Chondrocyte (in vitro differentiated cells): ENCODE results near the gene LYAR. TPM values are rescaled to one million over a fixed set of nuclear protein-coding genes. Genes with fewer than 3 reads are reported as not detected.
A peak's percentile ranks its signal among the peaks of the same experiment; 100 is the strongest.
"Not testable (repeated sequence)": the region's sequence is repeated elsewhere in the genome, so short reads cannot be mapped to it uniquely, and the experiment has no call there.

ENCODE experiments used
- DNase-seq: peaks from one replicate; pipeline ENCODE4 v3.0.0; 2021; ENCODE audit warnings: mixed read lengths, low spot score
- H3K27ac Mint-ChIP-seq: one replicate; pipeline ENCODE4 v1.8.0; 2021; ENCODE audit warnings: mild to moderate bottlenecking, moderate library complexity, mixed read lengths; ENCODE audit not compliant: unreplicated experiment
- H3K27me3 Mint-ChIP-seq: 2 replicates; pipeline ENCODE4 v1.8.0; 2021; ENCODE audit warnings: low read depth, mixed read lengths
- H3K36me3 Mint-ChIP-seq: 2 replicates; pipeline ENCODE4 v1.8.0; 2021; ENCODE audit warnings: low read depth, mixed read lengths
- H3K4me1 Mint-ChIP-seq: 2 replicates; pipeline ENCODE4 v1.8.0; 2021; ENCODE audit warnings: low read depth, mild to moderate bottlenecking, mixed read lengths
- H3K4me3 Mint-ChIP-seq: one replicate; pipeline ENCODE4 v1.8.0; 2021; ENCODE audit warnings: mild to moderate bottlenecking, moderate library complexity, mixed read lengths; ENCODE audit not compliant: unreplicated experiment
- H3K9me3 Mint-ChIP-seq: 2 replicates; pipeline ENCODE4 v1.8.0; 2021; ENCODE audit warnings: low read depth, mixed read lengths
- total RNA-seq: library from RNA; stranded (reverse); gene quantifications from 3 replicates; pipeline ENCODE4 v1.2.1, GENCODE V29; 2021
- TF ChIP-seq, protein P1 (sequence below): fragments of 200-600 bp; sonication (generic); IDR thresholded peaks from 2 replicates; pipeline ENCODE4 v1.5.0; 2021; ENCODE audit warnings: antibody characterized with exemption, mild to moderate bottlenecking, moderate library complexity

The LYAR gene
- total RNA-seq, 1 donor from 2014 or later = 6.6 TPM

DNA sequence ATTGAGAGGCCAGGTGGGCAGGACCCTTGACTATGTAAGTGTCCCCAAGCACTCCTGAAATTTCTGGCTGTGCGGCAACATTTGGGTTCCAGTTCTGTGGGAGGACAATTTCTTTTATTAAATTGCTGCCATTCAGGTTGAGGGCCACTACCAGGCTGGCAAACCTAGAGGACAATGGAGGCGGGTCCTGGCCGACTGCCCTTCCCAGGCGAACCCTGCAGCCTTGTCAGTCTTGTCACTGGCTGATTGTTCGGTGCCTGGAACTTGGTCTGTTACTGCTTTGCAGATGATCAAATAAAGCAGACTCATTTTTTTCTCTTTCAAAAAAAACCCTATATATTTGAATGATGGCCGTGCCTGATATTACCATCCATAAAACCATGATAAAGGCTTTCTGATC, 35.3 kb downstream of the LYAR start:
- Mint-ChIP-seq H3K36me3 (no peaks in the 10 kb centered on the region), H3K4me1 (peaks cover 2% of the 10 kb centered on the region), H3K9me3 (no peaks in the 10 kb centered on the region), H3K4me3 (no peak overlapping the region), H3K27me3 (peaks cover 15% of the 10 kb centered on the region), H3K27ac (no peak overlapping the region)
- DNase-seq = no peak
- TF ChIP-seq, protein P1, sequence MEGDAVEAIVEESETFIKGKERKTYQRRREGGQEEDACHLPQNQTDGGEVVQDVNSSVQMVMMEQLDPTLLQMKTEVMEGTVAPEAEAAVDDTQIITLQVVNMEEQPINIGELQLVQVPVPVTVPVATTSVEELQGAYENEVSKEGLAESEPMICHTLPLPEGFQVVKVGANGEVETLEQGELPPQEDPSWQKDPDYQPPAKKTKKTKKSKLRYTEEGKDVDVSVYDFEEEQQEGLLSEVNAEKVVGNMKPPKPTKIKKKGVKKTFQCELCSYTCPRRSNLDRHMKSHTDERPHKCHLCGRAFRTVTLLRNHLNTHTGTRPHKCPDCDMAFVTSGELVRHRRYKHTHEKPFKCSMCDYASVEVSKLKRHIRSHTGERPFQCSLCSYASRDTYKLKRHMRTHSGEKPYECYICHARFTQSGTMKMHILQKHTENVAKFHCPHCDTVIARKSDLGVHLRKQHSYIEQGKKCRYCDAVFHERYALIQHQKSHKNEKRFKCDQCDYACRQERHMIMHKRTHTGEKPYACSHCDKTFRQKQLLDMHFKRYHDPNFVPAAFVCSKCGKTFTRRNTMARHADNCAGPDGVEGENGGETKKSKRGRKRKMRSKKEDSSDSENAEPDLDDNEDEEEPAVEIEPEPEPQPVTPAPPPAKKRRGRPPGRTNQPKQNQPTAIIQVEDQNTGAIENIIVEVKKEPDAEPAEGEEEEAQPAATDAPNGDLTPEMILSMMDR = no peak

DNA sequence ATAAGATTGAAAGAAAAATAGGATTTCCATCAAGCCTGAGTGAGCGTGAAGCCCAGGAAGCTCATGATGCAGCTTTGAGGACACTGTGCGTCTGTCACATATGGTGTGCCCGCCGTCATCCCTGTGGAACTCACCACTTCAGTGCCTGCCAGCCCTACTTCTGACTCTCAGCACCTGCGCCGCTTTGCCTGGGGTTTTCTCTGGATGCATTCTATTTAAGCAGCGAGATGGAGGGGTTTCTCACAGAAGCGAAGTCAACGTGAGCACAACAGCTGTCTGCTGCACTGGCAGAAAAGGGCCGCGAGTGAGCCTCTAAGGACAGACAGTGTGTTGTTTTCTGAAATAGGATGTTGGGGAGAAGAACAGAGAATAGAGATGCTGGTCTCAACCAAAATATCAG, 35.8 kb downstream of the LYAR start:
- no peaks in the 10 kb centered on the region for H3K9me3 Mint-ChIP-seq
- no peak for DNase-seq
- H3K27me3 Mint-ChIP-seq = peaks cover 15% of the 10 kb centered on the region
- no peaks in the 10 kb centered on the region for H3K36me3 Mint-ChIP-seq
- H3K4me1 Mint-ChIP-seq = peaks cover 3% of the 10 kb centered on the region
- TF ChIP-seq, protein P1 = no peak
- H3K4me3 Mint-ChIP-seq = no peak overlapping the region
- no peak overlapping the region for H3K27ac Mint-ChIP-seq

DNA sequence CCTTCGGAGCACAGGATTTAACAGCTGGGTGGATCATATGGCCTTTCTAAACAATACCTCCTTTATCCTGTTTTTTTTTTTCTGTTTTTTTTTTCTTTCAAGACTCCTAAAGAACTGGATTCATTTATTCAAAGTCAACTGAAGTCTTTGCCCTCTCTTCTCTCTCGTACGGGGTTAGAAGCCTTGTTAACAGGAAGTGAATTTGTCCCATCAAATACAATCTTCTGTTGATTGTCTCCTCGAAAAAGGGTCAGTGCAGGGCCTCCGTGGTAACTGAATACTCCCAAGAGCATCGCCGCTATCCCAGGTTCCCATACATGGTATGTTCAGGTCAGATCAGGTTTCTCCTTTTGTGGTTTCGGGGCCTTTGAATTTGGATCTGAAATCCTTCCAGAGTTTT, 40.1 kb downstream of the LYAR start:
- Mint-ChIP-seq H3K4me1 (peaks cover 26% of the 10 kb centered on the region), H3K27ac (no peak overlapping the region), H3K4me3 (no peak overlapping the region), H3K36me3 (peaks cover 6% of the 10 kb centered on the region), H3K27me3 (peaks cover 5% of the 10 kb centered on the region), H3K9me3 (no peaks in the 10 kb centered on the region)
- TF ChIP-seq, protein P1 = no peak
- no peak for DNase-seq

DNA sequence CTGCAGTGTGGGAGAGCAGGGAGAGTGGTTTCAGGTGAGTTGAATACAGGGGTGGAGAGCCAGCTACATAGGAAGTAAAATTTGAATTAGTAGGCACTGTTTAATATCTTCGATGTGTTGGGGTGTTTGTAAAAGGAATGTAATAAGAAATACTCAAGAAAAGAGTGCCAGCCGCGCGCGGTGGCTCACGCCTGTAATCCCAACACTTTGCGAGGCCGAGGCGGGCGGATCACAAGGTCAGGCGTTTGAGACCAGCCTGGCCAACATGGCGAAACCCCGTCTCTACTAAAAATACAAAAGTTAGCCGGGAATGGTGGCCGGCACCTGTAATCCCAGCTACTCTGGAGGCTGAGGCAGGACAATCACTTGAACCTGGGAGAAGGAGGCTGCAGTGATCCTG, 40.6 kb downstream of the LYAR start:
- DNase-seq, H3K9me3 Mint-ChIP-seq, H3K27ac Mint-ChIP-seq, H3K4me3 Mint-ChIP-seq, H3K27me3 Mint-ChIP-seq, H3K36me3 Mint-ChIP-seq: not testable (repeated sequence)
- peaks cover 26% of the 10 kb centered on the region for H3K4me1 Mint-ChIP-seq

DNA sequence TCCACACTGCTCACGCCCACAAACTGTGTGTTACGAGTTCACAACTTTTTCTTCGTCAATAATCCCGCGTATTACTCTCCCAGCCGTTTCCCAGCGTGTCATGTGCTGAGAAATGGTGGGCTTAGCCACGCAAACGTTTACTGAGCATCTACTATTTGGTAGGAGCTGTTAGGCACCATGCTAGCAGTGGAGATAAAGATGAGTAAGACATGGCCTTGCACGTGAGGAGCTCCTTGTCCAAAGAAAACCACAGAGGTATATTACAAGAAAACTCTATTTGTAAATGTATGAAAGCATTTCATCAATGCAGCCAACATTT, 41.1 kb downstream of the LYAR start:
- no peak for DNase-seq
- TF ChIP-seq, protein P1 = no peak
- Mint-ChIP-seq H3K27me3 (no peaks in the 10 kb centered on the region), H3K4me3 (peak overlapping the region; percentile 88), H3K27ac (peak overlapping the region; percentile 99), H3K4me1 (peaks cover 26% of the 10 kb centered on the region), H3K9me3 (no peaks in the 10 kb centered on the region), H3K36me3 (peaks cover 10% of the 10 kb centered on the region)

DNA sequence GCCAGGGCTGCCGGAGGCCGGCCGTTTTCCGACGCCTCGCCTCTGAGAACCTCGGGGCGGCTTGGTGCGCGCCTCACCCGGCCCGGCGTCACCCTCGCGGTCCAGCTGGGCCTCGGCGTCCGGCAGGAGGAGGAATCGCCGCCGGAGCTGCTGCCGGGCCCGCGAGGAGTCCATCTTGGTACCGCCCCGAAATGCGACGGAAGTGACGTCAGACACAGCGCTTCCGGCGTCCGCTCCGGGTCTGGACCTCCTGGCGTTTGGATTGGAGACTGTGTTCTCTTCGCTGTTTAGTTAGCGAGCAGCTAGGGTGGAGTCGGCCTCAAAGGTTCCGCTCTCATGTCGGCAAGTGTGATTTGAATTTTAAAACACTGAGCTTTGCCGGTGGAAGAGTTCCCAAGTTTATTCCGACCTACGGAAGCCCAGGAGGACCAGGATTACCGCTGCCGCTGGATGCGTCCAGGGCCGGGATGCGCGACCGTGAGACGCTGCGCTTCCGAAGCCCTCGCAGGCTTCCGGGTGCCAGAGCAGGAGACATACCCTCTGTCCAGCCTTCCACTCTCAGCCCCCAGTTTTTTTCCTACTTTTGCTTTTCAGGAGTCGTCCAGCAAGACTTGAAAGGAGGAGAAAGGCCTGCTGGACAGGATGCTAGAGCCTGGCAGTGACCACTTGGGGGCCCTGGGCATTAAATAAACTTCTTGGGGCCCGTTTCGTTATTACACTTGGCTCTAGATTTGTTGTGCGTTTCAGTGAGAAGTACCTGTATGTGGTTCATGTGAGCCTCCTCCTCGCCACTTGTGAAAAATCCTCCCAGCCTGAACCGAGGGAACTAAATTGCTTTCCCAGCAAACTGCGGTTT, 41.7 kb downstream of the LYAR start, which contains the start of gene TMEM128:
Gene TMEM128, minus strand, starts transcription at position 195 of the 856 bp plus-strand sequence. Its CDS starts 21 bp downstream, at position 174.
- TF ChIP-seq, protein P1 = peak; percentile 66
- H3K27ac Mint-ChIP-seq = peak within 1 kb of the TSS; percentile 99
- H3K9me3 Mint-ChIP-seq = no peaks in the 10 kb centered on the region
- peak; percentile 96 for DNase-seq
- no peaks in the 10 kb centered on the region for H3K27me3 Mint-ChIP-seq
- peak within 1 kb of the TSS; percentile 88 for H3K4me3 Mint-ChIP-seq
- peaks cover 26% of the 10 kb centered on the region for H3K4me1 Mint-ChIP-seq
- peaks cover 16% of the 10 kb centered on the region for H3K36me3 Mint-ChIP-seq
